ENCODE data around the gene PLEKHA6. TPM values are rescaled to one million over a fixed set of nuclear protein-coding genes. Genes with fewer than 3 reads are reported as not detected.
A peak's percentile ranks its signal among the peaks of the same experiment; 100 is the strongest.
"Not testable (repeated sequence)": the region's sequence is repeated elsewhere in the genome, so short reads cannot be mapped to it uniquely, and the experiment has no call there.

PLEKHA6 gene
- total RNA-seq, 6 experiments from 2014 or later = 16.6 to 31.1 (median 22.1) TPM

DNA sequence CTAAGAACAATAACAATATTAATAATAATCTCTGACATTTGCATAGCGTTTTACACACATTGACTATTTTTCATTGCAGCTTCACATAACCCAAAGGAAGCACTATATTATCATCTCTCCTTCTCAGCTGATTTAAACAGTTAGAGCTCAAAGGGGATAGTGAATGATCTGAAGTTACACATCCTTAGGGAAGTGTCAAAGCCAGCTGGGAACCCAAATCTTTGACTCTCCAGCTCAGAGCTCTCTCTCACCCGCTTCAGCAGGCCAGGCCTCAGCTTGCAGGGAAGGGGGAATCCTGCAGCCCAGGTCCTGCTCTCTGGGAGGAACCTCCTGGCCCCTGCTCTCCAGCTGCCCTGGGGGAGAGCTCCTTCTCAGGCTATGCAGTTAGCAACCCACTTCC lies 26.3 kb downstream of the PLEKHA6 start:
- Histone ChIP-seq H3K9me3 (no peaks in the 10 kb centered on the region), H3K27ac (no peak overlapping the region), H3K4me1 (no peaks in the 10 kb centered on the region), H3K4me3 (no peak overlapping the region), H3K36me3 (no peaks in the 10 kb centered on the region), H3K27me3 (no peaks in the 10 kb centered on the region)
- intact Hi-C loops (cut with DNase I) = no loop called here
- ATAC-seq = no peak
- no peak for DNase-seq
- TF ChIP-seq POLR2A (IDR thresholded peaks at IDR 0.05) = no peak
- TF ChIP-seq, protein P1, sequence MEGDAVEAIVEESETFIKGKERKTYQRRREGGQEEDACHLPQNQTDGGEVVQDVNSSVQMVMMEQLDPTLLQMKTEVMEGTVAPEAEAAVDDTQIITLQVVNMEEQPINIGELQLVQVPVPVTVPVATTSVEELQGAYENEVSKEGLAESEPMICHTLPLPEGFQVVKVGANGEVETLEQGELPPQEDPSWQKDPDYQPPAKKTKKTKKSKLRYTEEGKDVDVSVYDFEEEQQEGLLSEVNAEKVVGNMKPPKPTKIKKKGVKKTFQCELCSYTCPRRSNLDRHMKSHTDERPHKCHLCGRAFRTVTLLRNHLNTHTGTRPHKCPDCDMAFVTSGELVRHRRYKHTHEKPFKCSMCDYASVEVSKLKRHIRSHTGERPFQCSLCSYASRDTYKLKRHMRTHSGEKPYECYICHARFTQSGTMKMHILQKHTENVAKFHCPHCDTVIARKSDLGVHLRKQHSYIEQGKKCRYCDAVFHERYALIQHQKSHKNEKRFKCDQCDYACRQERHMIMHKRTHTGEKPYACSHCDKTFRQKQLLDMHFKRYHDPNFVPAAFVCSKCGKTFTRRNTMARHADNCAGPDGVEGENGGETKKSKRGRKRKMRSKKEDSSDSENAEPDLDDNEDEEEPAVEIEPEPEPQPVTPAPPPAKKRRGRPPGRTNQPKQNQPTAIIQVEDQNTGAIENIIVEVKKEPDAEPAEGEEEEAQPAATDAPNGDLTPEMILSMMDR (IDR thresholded peaks at IDR 0.05) = no peak
- 83% methylated on average over 1 of the region's 2 CpGs for WGBS (ENCODE audit: insufficient coverage, low coverage, low lambda C conversion rate, missing lambda C conversion rate)

DNA sequence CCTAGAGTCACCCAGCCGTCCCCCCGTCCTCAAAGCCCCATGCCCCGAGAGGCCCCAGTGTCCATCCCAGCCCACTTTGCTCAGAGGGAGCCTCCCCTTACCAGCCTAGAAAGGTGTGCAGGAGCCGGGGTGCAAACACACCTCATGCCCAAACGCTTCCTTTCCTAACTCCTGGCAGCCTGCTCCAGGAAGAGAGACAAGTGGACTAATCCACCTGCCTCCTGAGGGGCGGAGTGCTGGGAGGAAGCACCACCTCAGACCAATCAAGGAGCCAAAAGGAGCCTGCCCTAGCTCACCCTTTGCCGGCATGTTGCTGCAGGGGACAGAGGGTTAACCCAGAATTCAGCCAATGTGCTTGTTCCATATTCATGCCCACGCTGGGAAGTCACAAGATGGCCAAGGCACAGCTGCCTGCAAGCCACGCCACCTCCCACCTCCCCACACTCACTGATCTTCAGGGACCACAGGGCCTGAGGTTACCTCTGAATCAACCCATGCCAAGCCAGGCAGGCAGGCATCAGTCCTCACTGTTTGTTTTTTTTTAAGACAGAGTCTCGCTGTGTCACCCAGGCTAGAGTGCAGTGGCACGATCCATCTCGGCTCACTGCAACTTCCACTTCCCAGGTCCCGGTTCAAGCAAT lies 27.8 kb downstream of the PLEKHA6 start:
- Histone ChIP-seq H3K4me1 (no peaks in the 10 kb centered on the region), H3K27me3 (no peaks in the 10 kb centered on the region), H3K36me3 (no peaks in the 10 kb centered on the region), H3K27ac (no peak overlapping the region), H3K9me3 (no peaks in the 10 kb centered on the region), H3K4me3 (no peak overlapping the region)
- 93% methylated on average over 3 of the region's 13 CpGs for WGBS (ENCODE audit: insufficient coverage, low coverage, low lambda C conversion rate, missing lambda C conversion rate)
- no peak for DNase-seq
- no peak for ATAC-seq
- TF ChIP-seq, protein P1 (IDR thresholded peaks at IDR 0.05) = no peak
- no peak for TF ChIP-seq POLR2A (IDR thresholded peaks at IDR 0.05)
- intact Hi-C loops (cut with DNase I) = no loop called here

DNA sequence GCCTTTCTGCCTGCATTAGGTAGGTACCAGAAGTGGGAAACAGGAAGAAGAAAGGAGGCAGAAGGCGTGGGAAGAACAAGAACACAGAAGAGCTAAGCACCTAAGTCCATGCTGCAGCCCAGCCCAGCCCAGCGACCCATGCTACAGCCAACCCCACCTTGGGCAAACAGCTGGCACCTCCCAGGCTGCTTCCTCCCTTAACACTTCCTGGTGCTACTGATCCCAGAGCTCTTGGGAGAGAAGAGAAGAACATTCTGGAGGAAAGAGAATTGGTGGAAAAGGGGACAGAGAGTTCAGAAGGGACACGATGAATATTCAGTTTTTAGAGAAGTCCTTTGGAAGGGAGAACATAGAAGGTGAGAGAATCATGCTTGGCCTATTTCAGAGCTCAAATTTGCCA lies 28.5 kb downstream of the PLEKHA6 start:
- Histone ChIP-seq H3K36me3 (no peaks in the 10 kb centered on the region), H3K4me3 (no peak overlapping the region), H3K27ac (no peak overlapping the region), H3K9me3 (no peaks in the 10 kb centered on the region), H3K4me1 (no peaks in the 10 kb centered on the region), H3K27me3 (no peaks in the 10 kb centered on the region)
- 80% methylated on average over 1 of the region's 3 CpGs for WGBS (ENCODE audit: insufficient coverage, low coverage, low lambda C conversion rate, missing lambda C conversion rate)
- DNase-seq = no peak
- TF ChIP-seq, protein P1 (IDR thresholded peaks at IDR 0.05) = no peak
- no peak for TF ChIP-seq POLR2A (IDR thresholded peaks at IDR 0.05)
- intact Hi-C loops (cut with DNase I) = no loop called here
- ATAC-seq = peak in 1 of 4 donors; percentile 70

GRCh38 chr1:204327870-204328269 lies 31.9 kb downstream of the PLEKHA6 start:
- DNase-seq; intact Hi-C loops (cut with DNase I); H3K4me1 ChIP-seq; H3K4me3 ChIP-seq; ATAC-seq; H3K9me3 ChIP-seq; H3K27me3 ChIP-seq; H3K36me3 ChIP-seq; H3K27ac ChIP-seq: not testable (repeated sequence)
- WGBS (ENCODE audit: insufficient coverage, low coverage, low lambda C conversion rate, missing lambda C conversion rate) = 100% methylated on average over 2 of the region's 3 CpGs

- WGBS (ENCODE audit: insufficient coverage, low coverage, low lambda C conversion rate, missing lambda C conversion rate) = 40% methylated on average over 1 of the region's 10 CpGs
- Histone ChIP-seq H3K27ac (no peak overlapping the region), H3K9me3 (no peaks in the 10 kb centered on the region), H3K36me3 (no peaks in the 10 kb centered on the region), H3K27me3 (no peaks in the 10 kb centered on the region), H3K4me1 (no peaks in the 10 kb centered on the region), H3K4me3 (no peak overlapping the region)
- DNase-seq = no peak
- ATAC-seq = no peak
- TF ChIP-seq, protein P1 (IDR thresholded peaks at IDR 0.05) = no peak
- TF ChIP-seq POLR2A (IDR thresholded peaks at IDR 0.05) = no peak
- intact Hi-C loops (cut with DNase I) = no loop called here
Measured at GRCh38 chr1:204327359-204327758, 32.4 kb downstream of the PLEKHA6 start.

All from right lobe of liver (tissue), 6 donors.